Kidney epithelial cell (primary cell): ENCODE results near the gene IL24. TPM values are rescaled to one million over a fixed set of nuclear protein-coding genes. Genes with fewer than 3 reads are reported as not detected.

Source experiments
- DNase-seq: peaks from one replicate; pipeline ENCODE4 v3.0.0-alpha.2; 2010; ENCODE audit warnings: low read depth
- H3K27me3 ChIP-seq: 2 replicates; pipeline ENCODE4 v1.6.0; 2011; ENCODE audit warnings: low read length; ENCODE audit not compliant: control insufficient read depth, insufficient read depth
- H3K36me3 ChIP-seq: 2 replicates; pipeline ENCODE4 v1.5.1; 2011; ENCODE audit warnings: low read length; ENCODE audit not compliant: control insufficient read depth, insufficient read depth
- H3K4me3 ChIP-seq: 2 replicates; pipeline ENCODE4 v1.5.1; 2011; ENCODE audit warnings: low read depth, mild to moderate bottlenecking, control low read depth, low read length
- CTCF ChIP-seq: IDR thresholded peaks from 2 replicates; pipeline ENCODE4 v1.5.1; 2011; ENCODE audit warnings: mild to moderate bottlenecking, moderate library complexity, low read length, control low read depth, inconsistent platforms; ENCODE audit not compliant: insufficient read depth, poor library complexity, severe bottlenecking
- total RNA-seq: library from RNA; depleted of rRNA; stranded (reverse); fragments of >200 nt; gene quantifications from 2 replicates; pipeline ENCODE4 v1.2.3, GENCODE V29; 2015

Gene IL24
- total RNA-seq, 1 donor from 2014 or later: 0.38 TPM

- TF ChIP-seq CTCF: peak; percentile 46
- Histone ChIP-seq H3K27me3 (no peaks in the 10 kb centered on the region), H3K36me3 (no peaks in the 10 kb centered on the region), H3K4me3 (no peak overlapping the region)
- DNase-seq: no peak
Measured at GRCh38 chr1:206933333-206933945, 36.2 kb downstream of the IL24 start.

GRCh38 chr1:206935491-206936067, 38.3 kb downstream of the IL24 start:
- no peaks in the 10 kb centered on the region for H3K36me3 ChIP-seq
- no peak for DNase-seq
- no peak overlapping the region for H3K4me3 ChIP-seq
- TF ChIP-seq CTCF: peak; percentile 61
- H3K27me3 ChIP-seq: no peaks in the 10 kb centered on the region

GRCh38 chr1:206937425-206937824, 40.2 kb downstream of the IL24 start:
- TF ChIP-seq CTCF: no peak
- no peak for DNase-seq
- H3K36me3 ChIP-seq: no peaks in the 10 kb centered on the region
- no peaks in the 10 kb centered on the region for H3K27me3 ChIP-seq
- H3K4me3 ChIP-seq: no peak overlapping the region

GRCh38 chr1:206939131-206939530, 41.9 kb downstream of the IL24 start:
- H3K27me3 ChIP-seq: no peaks in the 10 kb centered on the region
- H3K36me3 ChIP-seq: no peaks in the 10 kb centered on the region
- DNase-seq: no peak
- H3K4me3 ChIP-seq: no peak overlapping the region
- TF ChIP-seq CTCF: no peak

GRCh38 chr1:206939841-206940587, 42.8 kb downstream of the IL24 start:
- Histone ChIP-seq H3K27me3 (no peaks in the 10 kb centered on the region), H3K4me3 (no peak overlapping the region), H3K36me3 (no peaks in the 10 kb centered on the region)
- no peak for DNase-seq
- TF ChIP-seq CTCF: no peak
